Measurements from ENCODE around the gene LENG1. TPM values are rescaled to one million over a fixed set of nuclear protein-coding genes. Genes with fewer than 3 reads are reported as not detected.
"Not testable (repeated sequence)": the region's sequence is repeated elsewhere in the genome, so short reads cannot be mapped to it uniquely, and the experiment has no call there.

LENG1 gene
- polyA plus RNA-seq (ENCODE audit: insufficient read length in 4 of 4), result 10 to 100 TPM in 1 of 4 donors, 1 to 10 TPM in 3; 7.8 to 11.1 (median 9.7) TPM

DNA sequence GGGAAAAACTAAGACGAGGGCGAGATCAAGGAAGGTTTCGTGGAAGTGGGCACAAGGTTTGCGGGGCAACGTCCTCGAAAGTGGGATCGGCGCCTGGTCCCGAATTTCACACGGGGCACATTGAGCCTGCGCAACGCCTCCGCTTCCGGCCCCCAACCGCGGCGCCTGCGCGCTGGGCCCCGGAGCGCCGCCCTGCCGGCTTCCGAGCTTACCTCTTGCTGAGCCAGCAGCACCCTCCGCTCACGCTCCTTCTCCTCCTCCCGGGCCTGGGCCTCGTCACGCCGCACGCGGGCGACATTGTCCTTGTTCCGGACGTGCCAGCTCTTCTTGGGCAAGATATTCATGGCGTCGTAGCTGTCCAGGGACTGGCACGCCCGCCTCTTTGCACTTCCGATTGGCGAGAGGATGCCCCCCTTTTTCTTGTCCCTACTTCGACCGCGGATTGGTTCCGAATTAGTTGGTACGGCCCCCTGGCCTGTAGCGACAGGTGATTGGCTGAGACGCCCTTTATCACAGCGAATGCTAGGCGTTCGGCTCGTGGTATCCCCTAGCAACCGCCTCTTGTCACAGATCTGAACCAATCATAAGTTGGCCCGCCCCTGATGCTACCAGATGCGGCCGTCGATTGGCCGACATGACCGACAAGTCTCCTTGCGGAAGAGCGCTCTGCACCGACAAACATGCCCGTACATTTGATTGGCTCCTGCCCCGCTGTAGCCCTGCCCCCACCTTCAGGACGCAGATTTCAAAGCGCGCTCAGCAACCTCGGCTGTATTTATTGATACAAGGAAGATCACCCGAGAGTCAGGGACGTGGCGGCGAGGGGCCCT is at the start of gene LENG1:
Gene LENG1 (minus strand): TSS at position 370 of the 830 bp plus-strand sequence. CDS start 26 bp downstream, at position 344.
- DNase-seq (ENCODE audit: low read depth in 4 of 4, low spot score in 2 of 4), result peak; percentile 99 to 100 (median 100)

GRCh38 chr19:54208784-54209057 is 49.2 kb upstream of the LENG1 start:
- no peak for DNase-seq (ENCODE audit: low read depth in 4 of 4, low spot score in 2 of 4)

DNA sequence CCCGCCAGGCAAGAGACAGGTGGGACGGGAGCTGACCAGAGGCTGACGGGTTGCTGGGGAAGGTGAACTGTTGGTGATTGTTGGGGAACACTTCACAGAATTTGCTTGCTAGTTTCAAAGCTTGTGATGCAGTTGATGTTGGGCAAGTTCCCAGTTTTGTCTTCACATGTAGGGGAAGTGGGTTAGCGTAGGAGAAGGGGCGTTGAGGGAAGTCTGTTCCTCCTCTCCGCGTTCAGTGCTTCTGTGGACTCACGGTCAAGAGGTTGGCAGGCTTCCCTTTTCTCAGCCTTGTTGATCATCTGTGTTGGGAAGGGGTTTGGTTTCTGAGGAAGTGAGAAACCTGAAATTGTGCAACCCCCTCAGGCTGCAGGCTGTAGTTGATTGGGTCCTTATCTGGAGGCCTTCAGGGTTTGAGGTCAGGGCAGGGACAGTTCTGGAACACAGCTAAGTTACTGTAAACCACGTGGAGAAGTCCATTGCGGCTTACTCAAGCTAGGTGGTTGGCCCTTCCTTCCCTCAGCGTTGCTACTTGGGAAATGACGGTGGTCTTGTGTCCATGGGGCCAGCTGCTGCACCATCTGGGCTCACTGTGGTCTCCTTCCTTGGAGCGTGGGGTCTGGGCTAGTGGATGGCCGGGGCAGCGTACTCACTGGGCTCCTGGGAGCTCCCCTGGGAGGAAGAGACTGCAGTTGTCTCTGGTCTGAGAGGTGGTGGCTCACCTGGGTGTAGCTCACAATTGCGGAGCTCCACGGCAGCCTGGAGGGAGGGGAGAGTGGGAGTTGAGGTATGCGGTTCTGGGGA is 48.7 kb upstream of the LENG1 start:
- DNase-seq (ENCODE audit: low read depth in 4 of 4, low spot score in 2 of 4), result no peak

DNA sequence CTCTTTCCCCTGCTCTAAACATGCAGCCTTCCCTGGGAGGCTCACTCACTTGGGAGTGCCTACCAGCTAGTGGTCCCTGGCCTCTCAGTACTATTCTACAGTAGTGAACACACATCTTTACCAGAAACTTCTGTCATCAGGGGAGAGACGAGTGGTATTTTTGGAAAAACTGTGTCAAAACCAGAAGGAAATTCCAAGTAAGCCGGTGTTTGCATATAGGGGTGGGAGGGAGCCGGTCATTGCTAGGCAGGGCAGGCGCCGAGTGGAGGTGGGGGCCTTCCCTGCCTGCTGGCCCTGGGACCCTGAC is 48.1 kb upstream of the LENG1 start:
- DNase-seq (ENCODE audit: low read depth in 4 of 4, low spot score in 2 of 4), result no peak

- DNase-seq (ENCODE audit: low read depth in 4 of 4, low spot score in 2 of 4), result not testable (repeated sequence)
These were observed 47.7 kb upstream of the LENG1 start for GRCh38 chr19:54207193-54207592.

DNA sequence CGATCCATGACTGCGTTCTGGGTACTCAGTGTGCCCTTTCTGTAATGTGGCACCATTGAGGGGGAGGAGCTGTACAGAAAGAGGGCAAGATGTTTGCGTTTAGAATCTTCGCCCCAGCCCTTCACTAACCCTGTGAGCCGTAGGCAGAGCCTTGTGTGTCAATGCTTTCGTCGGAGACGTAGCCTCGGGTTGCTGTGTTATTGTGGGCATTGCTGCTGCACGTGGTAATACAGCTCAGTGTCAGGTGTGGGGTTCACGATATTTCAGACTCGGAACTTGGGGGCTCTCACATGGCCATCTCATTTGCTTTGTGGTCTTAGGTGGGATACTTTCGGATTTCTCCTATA is 47.3 kb upstream of the LENG1 start:
- DNase-seq (ENCODE audit: low read depth in 4 of 4, low spot score in 2 of 4), result no peak

- no peak for DNase-seq (ENCODE audit: low read depth in 4 of 4, low spot score in 2 of 4)
These were observed 46.7 kb upstream of the LENG1 start for GRCh38 chr19:54206030-54206830.

GRCh38 chr19:54204767-54205468 is 45.4 kb upstream of the LENG1 start:
- no peak for DNase-seq (ENCODE audit: low read depth in 4 of 4, low spot score in 2 of 4)

DNA sequence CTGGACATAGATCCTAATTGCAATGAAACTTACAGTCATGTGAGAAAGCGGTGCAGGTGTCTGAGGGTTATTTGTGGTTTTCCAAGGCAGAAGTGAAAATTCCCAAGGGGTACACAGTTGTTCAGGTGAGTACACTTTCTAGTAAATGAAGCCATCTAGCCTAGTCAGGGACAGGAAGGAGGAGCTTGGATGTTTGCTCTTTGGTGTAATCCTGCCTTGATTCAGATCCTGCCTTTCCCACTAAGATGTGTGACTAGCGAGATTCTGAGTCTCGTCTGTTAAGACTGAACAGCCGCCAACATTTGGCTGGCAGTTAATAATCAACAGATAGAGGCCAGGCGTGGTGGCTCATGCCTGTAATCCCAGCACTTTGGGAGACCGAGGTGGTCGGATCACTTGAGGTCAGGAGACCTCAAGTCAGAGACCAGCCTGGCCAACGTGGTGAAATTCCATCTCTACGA is 43.7 kb upstream of the LENG1 start:
- DNase-seq (ENCODE audit: low read depth in 4 of 4, low spot score in 2 of 4), result no peak

DNA sequence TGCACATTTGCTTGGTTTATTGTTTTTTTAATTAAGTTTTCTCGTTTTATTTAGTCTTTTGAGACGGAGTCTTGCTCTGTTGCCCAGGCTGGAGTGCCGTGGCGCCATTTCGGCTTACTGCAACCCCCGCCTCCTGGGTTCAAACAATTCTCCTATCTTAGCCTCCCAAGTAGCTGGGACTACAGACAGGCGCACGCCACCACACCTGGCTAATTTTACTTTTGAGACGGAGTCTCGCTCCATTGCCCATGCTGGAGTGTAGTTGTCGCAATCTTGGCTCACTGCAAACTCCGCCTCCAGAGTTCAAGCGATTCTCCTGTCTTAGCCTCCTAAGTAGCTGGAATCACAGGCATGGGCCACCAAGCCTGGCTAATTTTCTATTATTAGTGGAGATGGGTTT is 42.5 kb upstream of the LENG1 start:
- DNase-seq (ENCODE audit: low read depth in 4 of 4, low spot score in 2 of 4), result no peak

DNA sequence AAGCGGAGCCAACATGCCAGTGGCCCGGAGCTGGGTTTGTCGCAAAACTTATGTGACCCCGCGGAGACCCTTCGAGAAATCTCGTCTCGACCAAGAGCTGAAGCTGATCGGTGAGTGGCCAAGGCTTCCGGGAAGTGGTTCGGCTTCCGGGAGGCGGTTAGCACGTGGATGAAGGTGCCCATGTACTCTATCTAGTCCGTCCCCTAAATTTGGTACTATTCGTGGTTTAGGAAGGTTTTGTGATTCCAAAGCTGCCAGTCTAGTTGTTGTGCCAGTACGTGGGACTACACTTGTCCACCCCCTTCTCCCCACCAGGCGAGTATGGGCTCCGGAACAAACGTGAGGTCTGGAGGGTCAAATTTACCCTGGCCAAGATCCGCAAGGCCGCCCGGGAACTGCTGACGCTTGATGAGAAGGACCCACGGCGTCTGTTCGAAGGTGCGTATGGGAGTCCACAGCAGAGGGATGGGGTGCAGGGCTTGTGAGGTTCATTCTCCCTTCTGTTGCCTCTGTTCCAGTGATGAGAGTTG is 41.7 kb upstream of the LENG1 start:
- DNase-seq (ENCODE audit: low read depth in 4 of 4, low spot score in 2 of 4), result no peak

- DNase-seq (ENCODE audit: low read depth in 4 of 4, low spot score in 2 of 4), result no peak
These were observed 39.9 kb upstream of the LENG1 start for GRCh38 chr19:54199401-54199800.

DNA sequence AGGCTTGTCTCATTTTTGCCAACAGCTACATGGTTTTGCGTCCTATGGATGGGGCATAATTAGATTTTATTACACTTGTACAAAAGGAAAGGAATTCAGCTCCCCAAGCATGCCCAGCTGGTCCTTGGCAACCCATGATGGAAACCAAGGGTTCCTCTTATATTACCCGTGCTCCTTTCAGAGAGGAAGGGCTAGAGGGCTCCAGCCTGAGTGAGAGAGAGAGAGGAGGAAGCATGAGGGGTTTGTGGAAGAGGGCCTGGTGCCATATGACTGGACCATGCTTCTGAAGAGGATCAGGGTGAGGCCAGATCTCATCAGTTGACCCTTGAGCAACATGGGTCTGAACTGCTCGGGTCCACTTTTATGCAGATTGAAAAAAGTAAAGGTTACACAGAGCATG is 37.6 kb upstream of the LENG1 start:
- DNase-seq (ENCODE audit: low read depth in 4 of 4, low spot score in 2 of 4), result no peak

DNA sequence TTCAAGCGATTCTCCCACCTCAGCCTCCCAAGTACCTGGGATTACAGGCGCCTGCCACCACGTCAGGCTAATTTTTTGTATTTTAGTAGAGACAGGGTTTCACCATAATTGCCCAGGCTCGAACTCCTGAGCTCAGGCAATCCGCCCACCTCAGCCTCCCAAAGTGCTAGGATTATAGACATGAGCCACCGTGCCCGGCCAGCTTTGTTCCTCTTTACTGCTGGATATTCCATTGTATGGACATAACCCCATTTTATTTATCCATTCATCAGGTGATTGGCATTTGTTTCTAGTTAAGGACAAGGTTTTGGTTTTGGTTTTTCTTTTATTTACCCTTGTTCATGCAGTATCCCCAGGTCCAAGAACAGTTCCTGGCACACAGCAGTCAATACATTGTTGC is 37.0 kb upstream of the LENG1 start:
- no peak for DNase-seq (ENCODE audit: low read depth in 4 of 4, low spot score in 2 of 4)

DNA sequence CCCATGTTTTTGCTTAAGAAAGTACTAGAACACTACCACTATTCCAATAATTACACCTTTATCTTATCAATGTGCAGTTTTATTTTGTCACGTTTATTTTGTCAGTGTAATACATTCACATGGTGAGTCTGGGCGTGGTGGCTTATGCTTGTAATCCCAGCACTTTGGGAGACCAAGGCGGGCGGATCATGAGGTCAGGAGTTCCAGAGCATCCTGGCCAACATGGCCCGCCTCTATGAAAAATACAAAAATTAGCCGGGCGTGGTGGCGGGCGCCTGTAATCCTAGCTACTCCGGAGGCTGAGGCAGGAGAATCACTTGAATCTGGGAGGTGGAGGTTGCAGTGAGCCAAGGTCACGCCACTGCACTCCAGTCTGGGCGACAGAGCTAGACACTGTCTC is 34.9 kb upstream of the LENG1 start:
- DNase-seq (ENCODE audit: low read depth in 4 of 4, low spot score in 2 of 4), result not testable (repeated sequence)

- no peak for DNase-seq (ENCODE audit: low read depth in 4 of 4, low spot score in 2 of 4)
These were observed 33.5 kb upstream of the LENG1 start for GRCh38 chr19:54193011-54193410.

DNA sequence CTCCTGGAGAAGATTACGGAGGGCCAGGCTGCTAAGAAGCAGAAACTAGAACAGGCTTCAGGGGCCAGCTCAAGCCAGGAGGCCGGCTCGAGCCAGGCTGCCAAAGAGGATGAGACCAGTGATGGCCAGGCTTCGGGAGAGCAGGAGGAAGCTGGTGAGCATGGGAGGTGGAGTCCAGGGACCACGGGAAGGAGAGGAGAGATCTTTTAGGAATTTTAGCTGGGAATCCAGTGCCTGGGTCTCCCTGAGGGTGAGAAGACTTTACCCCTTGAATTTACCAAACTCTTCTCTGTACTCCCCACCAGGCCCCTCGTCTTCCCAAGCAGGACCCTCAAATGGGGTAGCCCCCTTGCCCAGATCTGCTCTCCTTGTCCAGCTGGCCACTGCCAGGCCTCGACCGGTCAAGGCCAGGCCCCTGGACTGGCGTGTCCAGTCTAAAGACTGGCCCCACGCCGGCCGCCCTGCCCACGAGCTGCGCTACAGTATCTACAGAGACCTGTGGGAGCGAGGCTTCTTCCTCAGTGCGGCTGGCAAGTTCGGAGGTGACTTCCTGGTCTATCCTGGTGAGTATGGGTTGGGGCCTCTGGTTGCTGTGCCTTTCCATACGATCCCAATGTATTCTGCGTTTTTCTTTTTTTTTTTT is 32.4 kb upstream of the LENG1 start:
- no peak for DNase-seq (ENCODE audit: low read depth in 4 of 4, low spot score in 2 of 4)

- DNase-seq (ENCODE audit: low read depth in 4 of 4, low spot score in 2 of 4), result peak in 3 of 4 donors; percentile 86 to 91 (median 90)
These were observed 31.7 kb upstream of the LENG1 start, which contains the start of gene TSEN34 for GRCh38 chr19:54191011-54191810. TSEN34 (plus strand) TSS chr19:54191308; CDS start chr19:54191365, 57 bp downstream.

GRCh38 chr19:54190503-54191010 is 31.0 kb upstream of the LENG1 start:
- DNase-seq (ENCODE audit: low read depth in 4 of 4, low spot score in 2 of 4), result peak; percentile 97 to 99 (median 98)

Data from left renal cortex interstitium (tissue), 4 donors.